ENCODE results near the gene RBM33.
A peak's percentile ranks its signal among the peaks of the same experiment; 100 is the strongest.

The RBM33 gene

GRCh38 chr7:155778349-155778748 is 133.9 kb downstream of the RBM33 start:
- no peak for DNase-seq

GRCh38 chr7:155780884-155781283 is 136.4 kb downstream of the RBM33 start:
- DNase-seq: no peak

- DNase-seq: no peak
These were observed 137.0 kb downstream of the RBM33 start for GRCh38 chr7:155781433-155781832.

GRCh38 chr7:155782466-155782865 is 138.0 kb downstream of the RBM33 start:
- DNase-seq: no peak

- no peak for DNase-seq
These were observed 141.1 kb downstream of the RBM33 start for GRCh38 chr7:155785536-155785935.

GRCh38 chr7:155786491-155786890 is 142.0 kb downstream of the RBM33 start:
- DNase-seq: no peak

GRCh38 chr7:155787171-155787851 is 142.8 kb downstream of the RBM33 start:
- DNase-seq: no peak

GRCh38 chr7:155788616-155789000 is 144.1 kb downstream of the RBM33 start:
- no peak for DNase-seq

- DNase-seq: no peak
These were observed 144.7 kb downstream of the RBM33 start for GRCh38 chr7:155789001-155789725.

- DNase-seq: no peak
These were observed 146.2 kb downstream of the RBM33 start for GRCh38 chr7:155790666-155791065.

GRCh38 chr7:155791214-155791737 is 146.8 kb downstream of the RBM33 start:
- no peak for DNase-seq

GRCh38 chr7:155791836-155792235 is 147.4 kb downstream of the RBM33 start:
- DNase-seq: no peak

- DNase-seq: no peak
These were observed 148.0 kb downstream of the RBM33 start for GRCh38 chr7:155792315-155792960.

GRCh38 chr7:155792999-155793560 is 148.6 kb downstream of the RBM33 start:
- DNase-seq: no peak

- peak; percentile 12 for DNase-seq
These were observed 149.3 kb downstream of the RBM33 start for GRCh38 chr7:155793720-155794119.

GRCh38 chr7:155794196-155794595 is 149.7 kb downstream of the RBM33 start:
- no peak for DNase-seq

- peak; percentile 9 for DNase-seq
These were observed 150.9 kb downstream of the RBM33 start for GRCh38 chr7:155795401-155795800.

GRCh38 chr7:155795951-155796350 is 151.5 kb downstream of the RBM33 start:
- DNase-seq: peak; percentile 13

- DNase-seq: peak; percentile 74
These were observed 152.2 kb downstream of the RBM33 start for GRCh38 chr7:155796381-155797261.

GRCh38 chr7:155797262-155798250 is 153.1 kb downstream of the RBM33 start:
- no peak for DNase-seq
